GM12801 (cell line): ENCODE data around the gene XDH.

ENCODE experiments used
- TF ChIP-seq, protein P1 (sequence below): IDR thresholded peaks from one replicate; pipeline ENCODE4 v1.5.1; 2011; ENCODE audit warnings: control low read depth; ENCODE audit not compliant: insufficient read length; ENCODE audit errors: extremely low read depth

The XDH gene

DNA sequence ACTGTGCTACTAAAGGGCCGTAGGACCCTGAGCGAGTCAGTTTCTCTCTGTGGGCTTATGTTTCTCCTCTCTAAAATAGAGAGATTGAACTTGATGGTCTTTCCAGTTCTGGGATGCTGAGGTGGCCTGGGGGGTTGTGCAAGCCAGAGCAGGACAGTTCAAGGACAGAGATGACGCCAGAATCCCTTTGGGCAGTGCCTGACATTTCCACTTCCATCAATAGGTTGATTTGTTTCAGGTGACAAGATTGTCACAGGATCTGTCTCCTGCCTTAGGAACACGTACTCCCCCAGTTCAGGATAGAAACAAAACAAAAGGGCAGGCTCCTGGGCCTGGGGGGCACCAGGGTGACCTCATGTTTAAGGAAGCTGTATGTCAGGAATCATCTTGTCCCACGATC, 82.0 kb downstream of the XDH start:
- TF ChIP-seq, protein P1, sequence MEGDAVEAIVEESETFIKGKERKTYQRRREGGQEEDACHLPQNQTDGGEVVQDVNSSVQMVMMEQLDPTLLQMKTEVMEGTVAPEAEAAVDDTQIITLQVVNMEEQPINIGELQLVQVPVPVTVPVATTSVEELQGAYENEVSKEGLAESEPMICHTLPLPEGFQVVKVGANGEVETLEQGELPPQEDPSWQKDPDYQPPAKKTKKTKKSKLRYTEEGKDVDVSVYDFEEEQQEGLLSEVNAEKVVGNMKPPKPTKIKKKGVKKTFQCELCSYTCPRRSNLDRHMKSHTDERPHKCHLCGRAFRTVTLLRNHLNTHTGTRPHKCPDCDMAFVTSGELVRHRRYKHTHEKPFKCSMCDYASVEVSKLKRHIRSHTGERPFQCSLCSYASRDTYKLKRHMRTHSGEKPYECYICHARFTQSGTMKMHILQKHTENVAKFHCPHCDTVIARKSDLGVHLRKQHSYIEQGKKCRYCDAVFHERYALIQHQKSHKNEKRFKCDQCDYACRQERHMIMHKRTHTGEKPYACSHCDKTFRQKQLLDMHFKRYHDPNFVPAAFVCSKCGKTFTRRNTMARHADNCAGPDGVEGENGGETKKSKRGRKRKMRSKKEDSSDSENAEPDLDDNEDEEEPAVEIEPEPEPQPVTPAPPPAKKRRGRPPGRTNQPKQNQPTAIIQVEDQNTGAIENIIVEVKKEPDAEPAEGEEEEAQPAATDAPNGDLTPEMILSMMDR, result no peak

DNA sequence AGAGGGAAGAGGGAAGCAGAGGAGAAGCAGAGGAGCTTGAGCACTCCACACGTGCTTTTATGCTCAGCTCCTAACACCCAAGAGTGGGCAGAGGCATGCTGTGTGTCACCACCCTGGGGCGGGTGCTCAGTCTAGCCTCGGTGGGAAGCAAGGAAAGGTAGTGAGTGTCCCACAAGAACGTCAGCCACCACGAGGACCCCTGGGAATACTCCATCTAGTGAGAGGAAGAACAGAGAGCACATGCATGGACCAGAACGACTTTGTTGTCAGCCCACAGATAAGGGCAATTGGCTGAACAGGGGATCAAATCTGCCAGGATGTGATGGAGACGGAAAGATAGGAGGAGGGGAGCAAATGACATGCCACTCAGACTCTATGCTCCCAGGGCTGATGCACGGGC, 83.4 kb downstream of the XDH start:
- TF ChIP-seq, protein P1, result no peak

DNA sequence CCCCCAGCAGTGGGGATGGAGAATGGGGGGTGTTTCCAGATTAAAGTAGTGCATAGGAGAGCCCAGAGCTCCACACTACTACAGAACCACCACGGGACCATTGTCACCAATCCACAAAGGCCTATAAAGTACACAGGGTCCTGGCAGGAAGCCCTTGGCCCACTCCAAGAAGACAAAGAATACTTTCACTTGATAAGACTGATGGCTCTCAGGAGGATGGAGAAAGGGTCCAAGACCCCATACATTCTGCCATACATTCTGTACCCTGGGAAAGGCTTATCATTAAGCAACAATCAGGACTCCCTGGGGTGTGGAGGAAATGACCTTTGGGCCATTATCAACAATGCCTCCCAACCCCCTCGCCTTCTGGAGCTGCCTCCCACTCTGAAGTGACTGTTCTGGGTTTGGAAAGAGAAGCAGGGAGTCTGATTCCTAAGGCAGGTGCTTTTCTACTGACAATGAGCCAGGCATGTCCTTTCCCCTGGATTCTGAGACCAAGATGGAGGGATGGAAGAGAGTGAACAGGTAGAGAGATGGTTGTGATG, 85.4 kb downstream of the XDH start:
- TF ChIP-seq, protein P1, result no peak

DNA sequence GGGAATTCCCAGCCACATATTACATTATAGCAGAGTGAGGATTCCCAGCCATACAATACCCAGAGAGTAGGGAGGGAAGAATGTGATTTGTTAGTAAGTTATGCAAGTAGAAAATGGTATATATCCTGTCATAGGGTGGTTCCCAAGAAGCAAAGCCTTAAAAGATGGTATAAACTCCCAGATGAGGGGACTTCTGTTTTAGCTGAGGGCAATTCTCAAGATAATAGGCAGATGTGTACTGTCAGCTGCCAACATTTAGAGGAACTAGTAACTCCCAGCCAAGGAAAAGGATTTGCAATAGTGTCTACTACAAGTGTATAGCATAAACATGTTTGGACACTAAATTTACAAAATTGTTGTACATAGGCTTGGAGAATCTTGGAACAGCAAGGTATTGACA, 86.5 kb downstream of the XDH start:
- TF ChIP-seq, protein P1, result no peak

DNA sequence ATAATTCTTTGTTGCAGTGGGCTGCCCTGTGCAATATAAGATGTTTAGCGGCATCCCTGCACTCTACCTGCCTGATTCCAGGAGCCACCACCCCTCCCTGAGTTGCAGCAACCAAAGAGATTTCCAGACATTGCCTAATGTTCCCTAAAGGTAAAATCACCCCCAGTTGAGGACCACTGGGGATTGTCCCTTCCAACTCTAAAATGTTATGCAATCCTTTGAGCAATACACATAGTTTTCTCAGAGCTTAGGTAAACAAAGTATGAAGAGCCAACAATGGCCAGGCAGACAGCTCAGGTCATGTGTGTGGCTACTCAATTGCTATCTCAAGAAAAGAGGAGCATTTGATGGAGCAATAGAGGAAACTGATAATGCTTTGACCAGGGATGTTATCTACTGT, 87.0 kb downstream of the XDH start:
- TF ChIP-seq, protein P1, result no peak

DNA sequence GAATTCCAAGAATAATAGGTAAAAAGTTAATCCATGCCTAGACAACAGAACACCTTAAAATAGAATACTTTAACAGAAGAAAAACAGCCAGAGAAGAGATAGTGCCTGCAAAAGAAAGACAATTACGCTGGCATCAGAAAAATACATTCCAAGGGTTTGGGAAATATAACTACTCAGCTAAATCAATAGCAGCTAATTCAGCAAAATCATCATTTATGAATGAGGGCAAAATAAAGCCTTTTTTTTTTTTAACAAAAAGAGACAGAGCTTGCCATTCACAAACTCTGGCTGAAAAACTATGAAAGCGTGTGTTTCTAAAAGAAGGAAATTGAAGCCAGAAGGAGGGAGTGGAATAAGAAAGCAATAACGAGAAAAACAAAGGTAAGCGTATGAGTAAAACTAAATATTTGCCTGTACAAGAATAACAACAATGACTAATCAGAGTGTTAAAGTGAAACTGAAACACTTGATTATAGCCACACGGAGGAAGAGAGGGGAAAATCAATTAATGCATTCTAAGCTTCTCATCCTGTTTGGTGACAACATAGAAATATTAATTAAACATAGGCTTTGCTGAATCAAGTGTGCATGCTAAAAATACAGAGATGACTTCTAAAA, 90.4 kb downstream of the XDH start:
- TF ChIP-seq, protein P1, result no peak

DNA sequence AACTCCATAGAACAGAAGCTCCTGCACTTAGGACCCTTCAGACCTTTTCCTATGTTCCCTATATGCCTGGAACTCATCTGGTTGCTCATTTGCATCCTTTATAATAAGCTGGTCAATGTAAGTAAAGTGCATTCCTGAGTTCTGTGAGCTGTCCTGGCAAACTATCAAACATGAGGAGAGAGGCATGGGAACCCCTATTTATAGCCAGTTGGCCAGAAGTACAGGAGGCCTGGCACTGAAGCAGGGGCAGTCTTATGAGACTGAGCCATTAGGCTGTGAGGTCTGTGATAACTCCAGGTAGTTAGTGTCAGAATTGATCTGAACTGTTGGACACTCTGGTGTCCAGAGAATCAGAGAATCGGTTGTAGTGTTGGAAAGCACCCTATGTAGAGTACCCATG, 92.2 kb downstream of the XDH start:
- TF ChIP-seq, protein P1, result no peak
